Hepatocyte (in vitro differentiated cells): ENCODE data around the gene WDFY1.

Experiments used
- EZH2 ChIP-seq: fragments of 200-600 bp; sonication (generic); IDR thresholded peaks from 2 replicates; pipeline ENCODE4 v1.6.1; 2016; ENCODE audit warnings: antibody characterized with exemption, mild to moderate bottlenecking, borderline replicate concordance
- EZH2phosphoT487 ChIP-seq: fragments of 200-600 bp; sonication (generic); IDR thresholded peaks from one replicate; pipeline ENCODE4 v1.6.1; 2018; ENCODE audit warnings: antibody characterized with exemption, mild to moderate bottlenecking, low read depth, moderate library complexity; ENCODE audit not compliant: unreplicated experiment, severe bottlenecking

DNA sequence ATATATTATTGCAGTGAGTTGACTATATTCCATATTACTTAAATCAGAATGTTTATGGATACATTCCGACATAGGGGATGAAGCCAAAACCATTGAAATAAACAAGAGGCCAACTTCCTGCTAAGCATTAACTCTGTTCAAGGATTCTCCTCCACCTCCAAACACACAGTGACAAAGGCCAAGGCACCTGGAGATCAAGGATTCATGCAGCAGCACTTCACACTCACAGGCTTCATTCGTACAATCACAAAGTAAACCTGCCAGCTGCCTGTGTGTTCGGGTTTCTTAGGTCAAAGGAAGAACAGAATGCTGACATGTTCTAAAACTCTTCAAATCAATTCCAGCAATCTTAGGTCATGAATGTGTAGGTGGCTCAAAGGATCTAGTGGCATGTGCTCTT is 22.8 kb downstream of the WDFY1 start:
- no peak for TF ChIP-seq EZH2
- TF ChIP-seq EZH2phosphoT487, result no peak
